ENCODE results near the gene CDIPT.

CDIPT gene

DNA sequence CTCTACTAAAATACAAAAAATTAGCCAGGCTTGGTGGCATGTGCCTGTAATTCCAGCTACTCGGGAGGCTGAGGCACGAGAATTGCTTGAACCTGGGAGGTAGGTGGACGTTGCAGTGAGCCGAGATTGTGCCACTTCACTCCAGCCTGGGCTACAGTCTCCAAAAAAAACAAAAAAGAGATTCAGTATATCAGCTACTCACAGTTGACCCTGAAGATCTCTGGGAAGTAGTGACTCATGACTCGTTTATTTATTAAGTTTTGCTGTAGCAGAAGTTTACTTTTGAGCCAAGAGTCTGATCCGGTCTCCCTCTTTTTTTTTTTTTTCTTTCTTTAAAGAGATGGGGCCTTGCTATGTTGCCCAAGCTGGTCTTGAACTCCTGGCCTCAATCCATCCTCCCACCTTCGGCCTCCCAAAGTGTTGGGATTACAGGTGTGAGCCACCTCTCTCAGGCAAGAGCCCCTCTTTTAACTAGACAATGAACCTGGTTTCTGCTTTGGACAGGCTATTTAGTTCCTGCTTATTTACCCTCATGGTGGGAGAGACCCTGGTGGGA, 38.4 kb downstream of the CDIPT start:
- no peak for DNase-seq

DNA sequence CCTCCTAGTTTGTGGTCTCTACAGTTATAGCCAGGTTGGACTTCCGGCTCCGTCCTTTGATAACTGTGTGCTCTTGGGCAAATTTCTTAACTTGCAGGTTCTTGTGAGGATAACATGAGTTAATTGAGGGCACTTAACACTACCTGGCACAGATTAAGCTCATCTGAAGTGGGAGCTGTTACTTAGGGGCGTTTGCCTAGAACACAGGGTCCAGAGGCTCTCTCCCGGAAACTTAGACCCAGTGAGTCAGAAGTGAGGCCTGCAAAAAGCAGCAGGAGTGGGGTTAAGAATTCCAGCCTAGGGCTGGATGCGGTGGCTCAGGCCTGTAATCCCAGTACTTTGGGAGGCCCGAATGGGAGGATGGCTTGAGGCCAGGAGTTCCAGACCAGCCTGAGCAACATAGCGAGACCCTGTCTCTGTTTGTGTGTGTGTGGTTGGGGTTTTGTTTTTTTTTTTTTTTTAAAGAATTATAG, 41.3 kb downstream of the CDIPT start:
- no peak for DNase-seq

DNA sequence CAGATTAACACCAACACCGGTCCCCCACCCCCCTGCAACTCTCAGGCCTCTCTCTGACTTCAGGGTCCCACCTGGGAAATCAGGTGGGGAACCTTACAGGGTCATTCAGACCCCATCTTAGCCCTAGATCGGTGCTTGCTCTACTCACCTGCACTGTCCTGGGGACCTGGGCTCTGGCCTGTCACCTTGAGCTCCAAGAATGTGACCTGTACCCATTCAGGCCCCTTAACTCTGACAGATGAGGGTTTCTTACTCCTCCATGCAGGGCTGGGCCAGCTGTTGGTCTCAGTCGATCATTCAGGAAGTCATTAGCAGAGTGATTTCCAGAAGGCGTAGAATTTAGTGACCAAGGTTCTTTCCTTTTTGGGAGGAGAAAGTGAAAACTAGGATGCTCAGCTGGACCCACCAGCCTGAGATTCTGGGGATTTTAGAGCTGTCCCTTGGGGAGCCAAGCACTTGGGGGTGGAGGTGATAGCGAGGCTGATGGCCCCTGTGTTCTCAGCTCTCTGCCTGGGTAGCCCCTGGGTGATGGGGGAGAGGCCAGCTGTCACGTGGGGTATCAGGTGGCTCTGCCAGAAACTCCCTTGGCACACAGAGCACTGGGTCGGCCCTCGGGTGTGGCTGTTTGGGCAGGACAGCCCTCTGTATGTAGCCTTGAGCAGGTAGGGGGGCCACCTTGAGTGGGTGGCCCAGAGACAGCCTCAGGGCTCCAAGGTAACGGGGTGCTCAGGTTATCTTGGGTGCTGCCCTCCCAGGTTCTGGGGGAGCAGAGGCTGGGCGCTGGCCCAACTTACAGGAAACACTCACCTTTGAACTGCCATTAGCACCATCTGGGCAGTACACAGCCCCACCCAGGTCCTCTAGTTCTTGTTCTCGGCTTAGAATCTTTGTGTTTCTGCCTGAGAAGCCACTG, 42.0 kb downstream of the CDIPT start:
- no peak for DNase-seq

DNA sequence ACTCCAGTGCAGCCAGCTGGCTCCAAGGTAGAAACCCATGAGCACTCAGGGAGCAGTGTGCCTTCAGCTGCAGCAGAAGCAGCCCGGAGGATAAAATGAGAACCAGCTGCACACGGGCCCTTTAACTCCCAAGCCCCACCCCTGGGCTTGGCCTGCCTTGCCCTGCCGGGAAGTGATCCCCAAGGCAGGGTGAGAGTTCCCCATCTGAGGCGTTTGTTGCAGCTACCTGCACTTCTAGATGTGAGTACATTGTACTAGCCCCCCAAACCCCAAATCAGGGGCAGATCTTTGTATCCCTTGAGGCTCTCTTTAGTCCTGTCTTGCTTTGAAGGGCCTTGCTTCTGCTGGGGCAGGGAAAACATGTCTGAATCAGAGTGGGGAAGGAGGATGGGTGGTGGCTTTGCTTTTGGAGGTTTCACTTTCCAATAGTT, 42.7 kb downstream of the CDIPT start, which contains the start of gene MVP:
TSS of gene MVP (plus strand) at position 192 of the 431 bp plus-strand sequence. CDS start 10,088 bp downstream, outside the sequence.
- DNase-seq = no peak

DNA sequence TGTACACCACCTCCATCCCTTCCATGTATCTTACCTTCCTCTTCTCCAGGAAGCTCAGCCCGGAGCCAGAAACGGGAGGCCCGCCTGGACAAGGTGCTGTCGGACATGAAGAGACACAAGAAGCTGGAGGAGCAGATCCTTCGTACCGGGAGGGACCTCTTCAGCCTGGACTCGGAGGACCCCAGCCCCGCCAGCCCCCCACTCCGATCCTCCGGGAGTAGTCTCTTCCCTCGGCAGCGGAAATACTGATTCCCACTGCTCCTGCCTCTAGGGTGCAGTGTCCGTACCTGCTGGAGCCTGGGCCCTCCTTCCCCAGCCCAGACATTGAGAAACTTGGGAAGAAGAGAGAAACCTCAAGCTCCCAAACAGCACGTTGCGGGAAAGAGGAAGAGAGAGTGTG, 43.5 kb downstream of the CDIPT start:
- DNase-seq = no peak

DNA sequence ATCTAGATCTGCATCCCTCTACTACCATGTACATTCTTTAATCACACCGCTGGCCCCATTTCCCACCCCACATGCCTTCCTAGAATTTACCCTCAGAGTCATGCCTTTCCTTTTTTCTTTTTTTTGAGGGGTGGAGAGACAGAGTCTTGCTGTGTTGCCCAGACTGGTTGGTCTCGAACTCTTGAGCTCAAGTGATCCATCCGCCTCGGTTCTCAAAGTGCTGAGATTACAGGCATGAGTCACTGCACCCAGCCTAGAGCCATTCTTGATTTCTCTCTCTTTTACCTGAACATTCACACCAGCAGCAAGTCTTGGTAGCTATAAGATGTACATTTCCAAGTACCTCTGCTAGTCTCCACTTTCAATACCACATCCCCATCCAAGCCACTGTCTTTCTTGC, 44.9 kb downstream of the CDIPT start:
- no peak for DNase-seq

DNA sequence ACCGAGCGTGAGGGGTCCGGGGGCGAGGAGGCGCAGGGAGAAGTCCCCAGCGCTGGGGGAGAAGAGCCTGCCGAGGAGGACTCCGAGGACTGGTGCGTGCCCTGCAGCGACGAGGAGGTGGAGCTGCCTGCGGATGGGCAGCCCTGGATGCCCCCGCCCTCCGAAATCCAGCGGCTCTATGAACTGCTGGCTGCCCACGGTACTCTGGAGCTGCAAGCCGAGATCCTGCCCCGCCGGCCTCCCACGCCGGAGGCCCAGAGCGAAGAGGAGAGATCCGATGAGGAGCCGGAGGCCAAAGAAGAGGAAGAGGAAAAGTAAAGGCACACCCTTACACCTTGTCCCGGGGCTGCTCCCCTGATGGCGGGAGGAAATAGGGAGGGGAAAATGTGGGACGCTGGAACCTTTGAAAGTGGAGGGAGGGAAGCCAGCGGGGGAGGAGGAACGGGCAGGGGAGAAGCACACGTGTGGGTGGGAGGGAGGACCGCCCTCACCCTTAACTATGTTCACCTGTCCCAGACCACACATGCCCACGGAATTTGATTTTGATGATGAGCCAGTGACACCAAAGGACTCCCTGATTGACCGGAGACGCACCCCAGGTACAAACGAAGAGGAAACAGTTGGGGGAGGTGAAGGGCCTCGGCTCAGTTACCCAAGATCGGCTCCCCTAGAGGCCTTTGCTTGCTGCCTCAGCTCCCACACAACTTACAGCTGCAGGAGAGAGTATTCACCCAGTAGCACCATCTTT, 46.2 kb downstream of the CDIPT start:
- no peak for DNase-seq

DNA sequence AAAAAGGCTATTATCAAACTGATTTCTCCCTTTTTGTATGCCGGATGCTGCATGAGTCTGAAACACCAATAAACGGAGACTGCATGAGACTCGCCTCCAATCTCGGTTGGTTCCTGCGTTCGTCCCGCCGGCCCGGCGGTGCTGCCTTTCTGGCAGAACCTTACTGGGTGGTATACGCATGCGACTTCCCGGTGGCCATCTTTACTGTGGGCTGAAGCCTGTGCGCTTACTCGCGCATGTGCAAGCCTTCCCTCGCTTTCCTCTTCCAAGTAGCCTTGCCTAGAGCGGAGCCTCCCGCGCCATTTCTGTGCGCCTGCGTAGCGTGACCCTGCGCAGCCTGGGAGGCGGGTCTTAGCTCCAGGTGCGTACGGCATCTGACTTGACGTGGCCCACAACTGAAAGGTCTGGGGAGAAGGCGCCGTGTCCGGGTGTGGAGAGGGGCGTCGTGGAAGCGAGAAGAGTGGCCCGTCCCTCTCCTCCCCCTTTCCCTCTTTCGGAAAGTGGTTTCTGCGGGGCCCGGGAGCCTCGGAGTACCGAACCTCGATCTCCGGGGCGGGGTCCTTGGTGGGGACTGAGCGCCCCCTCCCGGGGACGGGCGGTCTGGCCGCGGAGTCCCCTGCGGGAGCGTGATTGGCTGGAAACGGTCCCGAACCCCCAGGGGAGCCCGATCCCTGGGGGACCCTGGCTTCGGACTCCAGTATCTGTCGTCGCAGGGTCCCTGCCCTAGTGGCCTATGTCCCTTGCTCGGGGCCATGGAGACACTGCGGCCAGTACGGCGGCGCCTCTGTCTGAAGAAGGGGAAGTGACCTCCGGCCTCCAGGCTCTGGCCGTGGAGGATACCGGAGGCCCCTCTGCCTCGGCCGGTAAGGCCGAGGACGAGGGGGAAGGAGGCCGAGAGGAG, 47.0 kb downstream of the CDIPT start, which contains the start of gene PAGR1:
TSS of gene PAGR1 (plus strand) at position 360 of the 901 bp plus-strand sequence. CDS start at position 734, 374 bp downstream.
- peak; percentile 54 for DNase-seq

DNA sequence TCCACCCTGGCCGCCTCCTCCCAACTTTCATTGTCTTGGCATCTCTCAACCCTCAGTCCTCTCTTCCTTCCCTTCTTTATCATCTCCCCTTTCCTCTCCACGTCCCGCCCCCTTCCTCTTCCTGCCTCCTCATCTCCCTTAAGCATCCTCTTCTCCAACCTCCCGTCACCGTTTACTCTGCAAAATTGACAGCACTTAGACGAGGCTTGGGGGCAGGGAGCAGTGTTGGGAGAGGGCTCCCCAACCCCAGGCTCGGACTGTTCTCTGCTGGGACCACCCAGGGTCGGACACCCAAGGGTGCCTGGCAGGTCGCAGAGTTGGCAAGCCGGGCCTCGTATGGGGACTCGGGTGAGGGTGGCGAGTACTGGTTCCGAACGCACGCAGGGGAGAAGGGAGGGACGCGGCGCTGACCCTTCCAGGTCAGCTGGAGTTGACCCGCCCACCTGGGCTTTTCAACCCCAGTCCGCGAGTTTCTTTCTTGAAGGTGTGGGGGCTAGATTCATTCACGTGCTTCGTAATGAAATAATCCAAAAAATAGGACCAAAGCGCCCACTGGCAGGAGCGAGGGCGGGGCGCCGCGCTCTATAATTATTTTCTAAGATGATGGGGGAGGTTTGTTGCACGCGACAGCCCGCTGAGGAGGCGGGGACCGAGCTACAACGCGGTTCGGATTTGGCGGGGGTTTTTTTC, 47.8 kb downstream of the CDIPT start:
- no peak for DNase-seq

DNA sequence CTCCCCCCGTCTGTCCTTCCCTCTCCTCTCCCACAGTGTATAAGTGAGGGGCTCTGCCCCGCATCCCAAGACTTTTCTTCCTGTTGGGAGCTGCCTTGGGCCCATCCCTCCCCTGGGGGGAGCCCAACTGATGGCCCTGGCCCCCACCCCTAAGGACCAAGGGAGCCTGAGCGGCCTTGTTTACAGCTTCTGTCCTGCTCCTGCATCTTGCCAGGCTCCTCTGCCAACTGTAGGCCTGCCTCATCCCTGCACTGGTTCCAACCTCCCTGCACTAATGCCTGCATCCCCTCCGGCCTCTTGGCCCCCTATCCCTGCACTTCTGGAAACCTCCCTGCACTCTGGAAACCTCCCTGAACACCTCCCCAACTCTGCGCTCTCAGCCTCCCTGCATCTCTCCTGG, 48.4 kb downstream of the CDIPT start:
- DNase-seq = no peak

DNA sequence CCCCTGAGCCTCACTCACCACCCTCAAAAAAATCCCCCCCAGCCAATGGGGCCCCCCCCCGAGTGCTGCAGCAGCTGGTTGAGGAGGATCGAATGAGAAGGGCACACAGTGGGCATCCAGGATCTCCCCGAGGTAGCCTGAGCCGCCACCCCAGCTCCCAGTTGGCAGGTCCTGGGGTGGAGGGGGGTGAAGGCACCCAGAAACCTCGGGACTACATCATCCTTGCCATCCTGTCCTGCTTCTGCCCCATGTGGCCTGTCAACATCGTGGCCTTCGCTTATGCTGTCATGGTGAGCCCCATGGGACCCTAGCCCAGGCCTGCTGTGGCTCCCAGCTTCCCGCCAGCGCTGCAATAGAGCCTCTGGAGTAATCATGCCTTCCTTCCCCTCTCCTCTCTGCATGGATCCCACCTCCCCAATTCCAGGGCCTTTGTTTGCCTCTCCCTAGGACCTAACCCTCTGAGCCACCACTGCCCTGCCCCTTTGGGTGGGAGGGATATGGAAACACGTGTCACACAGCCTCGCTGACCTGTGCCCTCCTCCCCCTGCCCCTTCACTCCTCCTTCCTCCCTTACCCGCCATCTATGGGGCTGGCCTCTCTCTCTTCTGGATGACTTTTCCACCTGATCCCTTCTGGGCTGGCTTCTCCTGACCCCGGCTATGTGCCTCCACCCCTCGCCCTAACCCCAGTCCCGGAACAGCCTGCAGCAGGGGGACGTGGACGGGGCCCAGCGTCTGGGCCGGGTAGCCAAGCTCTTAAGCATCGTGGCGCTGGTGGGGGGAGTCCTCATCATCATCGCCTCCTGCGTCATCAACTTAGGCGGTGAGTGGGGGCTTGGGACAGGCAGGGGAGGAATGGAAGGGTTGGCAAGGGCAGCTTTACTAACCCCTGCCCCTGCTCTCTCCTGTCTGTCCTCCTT, 49.1 kb downstream of the CDIPT start:
- no peak for DNase-seq

DNA sequence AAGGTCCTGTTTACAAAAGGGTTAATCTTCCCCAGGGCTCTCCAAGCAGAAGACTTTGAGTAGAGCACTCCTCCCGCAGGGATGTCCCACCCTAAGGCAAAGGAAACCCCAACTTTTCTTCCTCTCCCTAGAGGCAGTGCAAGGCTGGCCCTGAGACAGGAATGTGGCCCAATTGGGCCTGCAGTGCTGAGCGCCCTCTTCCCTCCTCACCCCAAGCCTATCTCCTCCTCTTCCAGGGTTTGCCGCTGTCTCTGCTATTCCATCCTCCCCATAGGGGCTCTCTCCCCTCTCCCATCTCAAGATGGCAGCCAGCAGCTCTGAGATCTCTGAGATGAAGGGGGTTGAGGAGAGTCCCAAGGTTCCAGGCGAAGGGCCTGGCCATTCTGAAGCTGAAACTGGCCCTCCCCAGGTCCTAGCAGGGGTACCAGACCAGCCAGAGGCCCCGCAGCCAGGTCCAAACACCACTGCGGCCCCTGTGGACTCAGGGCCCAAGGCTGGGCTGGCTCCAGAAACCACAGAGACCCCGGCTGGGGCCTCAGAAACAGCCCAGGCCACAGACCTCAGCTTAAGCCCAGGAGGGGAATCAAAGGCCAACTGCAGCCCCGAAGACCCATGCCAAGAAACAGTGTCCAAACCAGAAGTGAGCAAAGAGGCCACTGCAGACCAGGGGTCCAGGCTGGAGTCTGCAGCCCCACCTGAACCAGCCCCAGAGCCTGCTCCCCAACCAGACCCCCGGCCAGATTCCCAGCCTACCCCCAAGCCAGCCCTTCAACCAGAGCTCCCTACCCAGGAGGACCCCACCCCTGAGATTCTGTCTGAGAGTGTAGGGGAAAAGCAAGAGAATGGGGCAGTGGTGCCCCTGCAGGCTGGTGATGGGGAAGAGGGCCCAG, 50.0 kb downstream of the CDIPT start:
- DNase-seq = no peak

DNA sequence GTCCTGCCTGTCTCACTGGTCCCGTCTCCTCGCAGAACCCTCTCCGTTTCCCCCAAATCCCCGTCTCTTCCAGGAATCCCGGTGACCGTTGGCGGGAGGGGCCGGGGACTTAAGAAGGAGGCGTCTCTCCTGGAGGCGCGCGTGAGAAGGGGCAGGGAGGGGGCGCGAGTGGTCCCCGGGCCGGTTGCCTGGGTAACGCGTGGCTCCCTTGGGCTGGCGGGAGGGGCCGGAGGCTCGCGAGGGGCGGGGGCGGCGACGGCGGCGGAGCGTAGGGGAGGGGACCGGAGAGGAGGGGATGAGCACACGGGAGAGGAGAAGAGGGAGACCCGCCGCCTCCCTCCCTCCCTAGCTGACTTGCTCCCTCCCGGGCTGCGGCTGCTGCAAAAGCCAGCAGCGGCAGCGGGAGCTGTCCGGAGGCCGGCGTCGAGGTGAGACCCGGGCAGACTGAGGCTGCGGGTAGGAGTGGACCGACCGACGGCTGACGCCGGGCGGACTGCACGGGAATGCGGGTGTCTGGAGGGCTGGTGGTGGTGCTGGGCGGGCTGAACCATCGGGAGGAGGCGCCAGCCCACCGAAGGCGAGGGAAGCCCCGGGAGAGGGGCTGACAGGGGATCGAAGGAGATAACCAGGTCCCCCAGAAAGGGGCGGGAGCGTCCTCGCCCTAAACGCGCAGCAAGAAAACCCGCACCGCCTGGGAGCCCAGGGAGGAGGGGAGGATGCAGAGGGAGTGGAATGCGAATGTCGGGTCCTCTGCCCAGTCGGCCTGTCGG, 50.9 kb downstream of the CDIPT start, which contains the start of gene PRRT2:
TSS of gene PRRT2 (plus strand) at position 298 of the 770 bp plus-strand sequence. CDS start 862 bp downstream, outside the sequence.
- DNase-seq = no peak

DNA sequence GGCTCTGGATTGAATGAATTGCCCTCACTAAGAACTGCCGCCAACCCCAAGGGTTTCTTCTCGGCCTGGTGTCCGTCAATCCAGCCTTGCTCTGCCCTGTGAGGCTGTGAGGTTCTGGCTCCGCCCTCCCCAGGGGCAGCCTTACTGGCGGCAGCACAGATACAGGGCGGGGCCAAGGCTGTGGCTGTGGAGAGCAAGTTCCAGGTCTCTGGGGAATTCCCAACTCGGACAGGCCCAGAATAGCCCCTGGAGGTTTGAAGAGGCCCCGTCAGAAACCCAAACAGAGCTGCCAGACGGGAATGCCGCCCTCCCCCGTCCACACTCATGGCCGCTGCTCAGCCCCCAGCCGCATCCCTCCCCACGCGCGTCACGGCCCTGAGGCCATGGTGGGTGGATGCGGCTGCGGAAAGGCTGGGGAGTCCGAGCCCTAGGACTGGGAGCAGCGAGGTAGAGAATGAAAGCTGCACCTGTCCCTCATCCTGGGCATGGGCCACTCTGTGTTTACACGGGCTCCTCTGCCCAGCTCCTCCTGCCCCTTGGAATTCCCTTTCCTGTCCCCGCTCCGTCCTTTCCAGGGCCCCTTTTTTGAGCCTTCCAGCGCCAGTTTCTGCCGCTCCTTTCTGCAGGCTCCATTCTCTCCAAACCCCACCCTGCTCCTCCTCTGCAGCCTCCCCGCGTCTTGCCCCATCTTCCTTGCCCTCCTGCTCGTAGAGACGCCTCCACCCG, 51.7 kb downstream of the CDIPT start:
- no peak for DNase-seq

DNA sequence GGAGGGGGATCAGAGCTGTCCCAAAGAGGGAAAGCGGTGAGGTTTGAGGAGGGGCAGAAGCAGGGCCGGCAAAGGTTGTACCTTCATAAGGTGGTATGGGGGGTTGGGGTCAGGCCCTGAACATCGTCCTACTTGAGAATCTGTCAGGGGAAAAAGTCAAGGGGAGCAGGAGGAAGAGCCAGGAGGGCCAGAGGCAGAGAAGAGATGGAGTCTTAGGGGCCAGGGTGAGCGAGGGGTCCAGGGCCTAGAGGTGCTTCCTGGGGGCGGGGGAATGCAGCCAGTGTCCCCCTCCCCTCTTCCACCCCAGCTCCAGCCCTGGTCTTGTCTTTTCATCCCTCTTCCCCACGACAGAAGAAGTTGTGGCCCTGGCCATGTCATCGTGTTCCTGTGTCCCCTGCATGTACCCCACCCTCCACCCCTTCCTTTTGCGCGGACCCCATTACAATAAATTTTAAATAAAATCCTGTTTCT, 52.3 kb downstream of the CDIPT start:
- no peak for DNase-seq

DNA sequence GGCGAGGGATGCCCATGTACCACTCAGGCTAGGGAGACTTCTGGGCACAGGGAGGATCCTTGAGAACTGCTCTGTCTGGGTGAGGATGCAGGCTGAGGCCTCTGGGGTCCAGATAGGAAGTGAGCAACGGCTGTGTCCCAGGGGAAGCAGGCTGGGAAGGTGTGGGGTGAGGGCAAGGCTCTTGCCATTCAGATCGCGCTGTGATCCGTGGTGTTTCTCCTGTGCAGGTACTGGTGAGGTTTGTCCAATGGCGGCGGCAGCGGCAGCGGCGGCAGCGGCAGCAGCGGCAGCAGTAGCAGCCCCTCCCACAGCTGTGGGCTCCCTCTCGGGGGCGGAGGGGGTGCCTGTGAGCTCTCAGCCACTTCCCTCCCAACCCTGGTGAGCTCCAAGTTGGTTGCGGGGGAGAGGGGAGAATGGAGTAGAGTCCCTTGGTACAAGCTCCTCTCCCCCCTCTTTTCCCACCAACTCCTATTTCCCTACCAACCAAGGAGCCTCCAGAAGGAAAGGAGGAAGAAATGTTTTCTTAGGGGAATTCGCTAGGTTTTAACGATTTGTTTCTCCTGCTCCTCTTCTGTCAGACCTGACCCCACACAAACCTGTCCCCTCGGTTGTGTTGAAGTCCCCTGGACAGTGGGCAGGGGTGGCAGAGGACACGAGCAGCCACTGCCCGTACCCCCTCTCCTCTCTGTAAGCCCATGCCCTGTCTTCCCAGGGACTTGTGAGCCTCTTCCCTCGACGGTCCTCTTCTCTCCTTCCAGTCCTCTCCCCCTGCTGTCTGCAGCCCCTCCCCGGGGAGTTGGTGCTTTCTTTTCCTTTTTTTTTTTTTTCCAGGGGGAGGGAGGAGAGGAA, 53.0 kb downstream of the CDIPT start:
- DNase-seq = no peak
